ENCODE measurements around the gene SLC19A1.

DNA sequence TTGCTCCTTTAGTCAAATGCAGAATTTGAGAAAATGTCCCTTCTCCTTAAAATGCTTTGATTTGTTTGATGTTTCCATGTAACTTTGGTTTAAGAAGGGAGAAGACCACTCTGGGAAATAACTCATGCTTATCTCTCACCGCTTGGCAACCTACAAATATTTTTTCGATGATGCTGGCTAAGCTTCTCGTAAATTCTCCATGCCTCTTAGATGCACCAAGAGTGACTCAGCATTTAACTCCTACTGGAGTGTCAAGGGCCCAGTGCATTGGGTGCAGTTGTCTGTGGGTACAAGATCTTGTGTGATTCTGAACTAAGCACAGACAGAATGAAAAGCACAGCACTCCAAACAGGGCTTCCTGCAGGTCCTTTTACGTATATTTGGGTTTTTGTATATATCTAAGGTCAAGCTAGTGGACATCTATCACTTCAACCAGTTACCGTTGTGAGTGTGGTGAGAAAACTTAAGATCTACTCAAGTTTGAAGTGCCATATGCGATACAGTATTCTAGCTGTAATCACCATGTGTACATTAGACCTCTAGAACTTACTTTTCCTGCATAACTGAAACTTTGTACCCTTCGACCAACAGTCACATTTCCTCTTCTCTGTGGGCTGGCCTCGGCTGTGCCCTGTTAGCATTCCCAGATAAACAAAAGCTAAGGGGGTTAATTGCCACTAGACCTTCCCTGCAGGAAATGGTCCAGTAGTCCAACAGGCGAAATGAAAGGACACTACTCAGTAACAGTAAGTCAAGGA is 81.5 kb downstream of the SLC19A1 start:
- TF ChIP-seq, protein P1, sequence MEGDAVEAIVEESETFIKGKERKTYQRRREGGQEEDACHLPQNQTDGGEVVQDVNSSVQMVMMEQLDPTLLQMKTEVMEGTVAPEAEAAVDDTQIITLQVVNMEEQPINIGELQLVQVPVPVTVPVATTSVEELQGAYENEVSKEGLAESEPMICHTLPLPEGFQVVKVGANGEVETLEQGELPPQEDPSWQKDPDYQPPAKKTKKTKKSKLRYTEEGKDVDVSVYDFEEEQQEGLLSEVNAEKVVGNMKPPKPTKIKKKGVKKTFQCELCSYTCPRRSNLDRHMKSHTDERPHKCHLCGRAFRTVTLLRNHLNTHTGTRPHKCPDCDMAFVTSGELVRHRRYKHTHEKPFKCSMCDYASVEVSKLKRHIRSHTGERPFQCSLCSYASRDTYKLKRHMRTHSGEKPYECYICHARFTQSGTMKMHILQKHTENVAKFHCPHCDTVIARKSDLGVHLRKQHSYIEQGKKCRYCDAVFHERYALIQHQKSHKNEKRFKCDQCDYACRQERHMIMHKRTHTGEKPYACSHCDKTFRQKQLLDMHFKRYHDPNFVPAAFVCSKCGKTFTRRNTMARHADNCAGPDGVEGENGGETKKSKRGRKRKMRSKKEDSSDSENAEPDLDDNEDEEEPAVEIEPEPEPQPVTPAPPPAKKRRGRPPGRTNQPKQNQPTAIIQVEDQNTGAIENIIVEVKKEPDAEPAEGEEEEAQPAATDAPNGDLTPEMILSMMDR (conservative IDR thresholded peaks at IDR 0.05 in 1 of 2, IDR thresholded peaks at IDR 0.05 in 1 of 2; ENCODE audit: low read depth in 1 of 2, low read length in 2 of 2) = no peak
- no peak for TF ChIP-seq EZH2 (IDR thresholded peaks at IDR 0.05; ENCODE audit: low read length, missing control alignments)
